Measurements from ENCODE around the gene ADPRM.

ADPRM gene, protein sequence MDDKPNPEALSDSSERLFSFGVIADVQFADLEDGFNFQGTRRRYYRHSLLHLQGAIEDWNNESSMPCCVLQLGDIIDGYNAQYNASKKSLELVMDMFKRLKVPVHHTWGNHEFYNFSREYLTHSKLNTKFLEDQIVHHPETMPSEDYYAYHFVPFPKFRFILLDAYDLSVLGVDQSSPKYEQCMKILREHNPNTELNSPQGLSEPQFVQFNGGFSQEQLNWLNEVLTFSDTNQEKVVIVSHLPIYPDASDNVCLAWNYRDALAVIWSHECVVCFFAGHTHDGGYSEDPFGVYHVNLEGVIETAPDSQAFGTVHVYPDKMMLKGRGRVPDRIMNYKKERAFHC

DNA sequence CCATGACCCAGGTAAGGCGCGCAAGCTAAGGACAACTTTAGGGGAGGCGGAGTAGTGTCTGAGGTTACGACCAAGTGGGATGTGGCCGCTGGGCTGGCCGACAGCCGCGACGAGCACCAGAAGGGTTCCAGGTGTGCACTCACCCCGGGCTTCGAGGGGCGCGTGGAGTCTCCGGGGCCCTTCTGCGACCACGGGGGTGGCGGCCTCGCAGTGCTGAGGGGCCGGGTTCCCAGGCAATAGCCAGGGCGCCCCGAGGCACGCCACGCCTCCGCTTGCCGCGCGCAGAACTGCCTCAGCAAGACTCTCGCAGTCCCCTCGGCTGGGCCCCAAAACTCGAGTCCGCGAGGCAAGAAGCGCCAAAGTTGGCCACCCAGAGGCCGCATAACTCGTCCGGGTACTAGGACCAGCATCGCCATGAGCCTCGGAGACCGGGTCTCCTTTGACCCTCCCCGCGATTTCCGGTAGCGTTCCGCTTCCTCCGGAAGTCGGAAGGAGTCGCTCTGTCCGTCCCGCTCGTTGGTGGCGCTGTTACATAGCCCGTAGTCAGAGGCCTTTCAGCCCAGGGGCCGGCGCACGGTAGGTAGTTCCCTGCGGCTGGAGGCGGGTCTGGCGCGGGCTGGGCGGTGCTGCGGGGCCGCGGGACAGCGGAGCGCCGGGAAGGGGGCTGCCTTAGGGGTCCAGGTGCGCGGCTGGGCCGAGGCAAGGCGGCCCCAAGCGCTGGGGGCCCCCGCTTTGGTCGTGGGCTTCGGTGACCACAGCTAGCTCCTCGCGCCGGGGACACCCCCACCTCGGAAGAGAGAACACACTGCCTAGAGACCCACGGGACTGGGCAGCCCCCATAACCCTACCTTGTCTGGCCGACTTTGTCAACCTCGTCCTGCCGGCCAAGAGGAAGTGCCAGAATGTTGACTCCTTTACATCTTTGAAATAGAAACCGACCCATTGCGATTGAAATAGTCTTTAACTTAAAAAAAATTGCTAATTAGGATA, at the start of gene ADPRM, which contains the start of gene SCO1:
Gene ADPRM, plus strand, starts transcription at position 503 of the 990 bp plus-strand sequence. CDS start 7,333 bp downstream, outside the sequence.
Gene SCO1, minus strand, starts transcription at position 442 of the 990 bp plus-strand sequence. Its CDS starts 26 bp downstream, at position 416.
- DNase-seq (ENCODE audit: low read depth, low spot score), result peak; percentile 93
- H3K4me3 ChIP-seq (ENCODE audit: low read depth, low read length), result peak within 1 kb of the TSS; percentile 86
- TF ChIP-seq, protein P1, sequence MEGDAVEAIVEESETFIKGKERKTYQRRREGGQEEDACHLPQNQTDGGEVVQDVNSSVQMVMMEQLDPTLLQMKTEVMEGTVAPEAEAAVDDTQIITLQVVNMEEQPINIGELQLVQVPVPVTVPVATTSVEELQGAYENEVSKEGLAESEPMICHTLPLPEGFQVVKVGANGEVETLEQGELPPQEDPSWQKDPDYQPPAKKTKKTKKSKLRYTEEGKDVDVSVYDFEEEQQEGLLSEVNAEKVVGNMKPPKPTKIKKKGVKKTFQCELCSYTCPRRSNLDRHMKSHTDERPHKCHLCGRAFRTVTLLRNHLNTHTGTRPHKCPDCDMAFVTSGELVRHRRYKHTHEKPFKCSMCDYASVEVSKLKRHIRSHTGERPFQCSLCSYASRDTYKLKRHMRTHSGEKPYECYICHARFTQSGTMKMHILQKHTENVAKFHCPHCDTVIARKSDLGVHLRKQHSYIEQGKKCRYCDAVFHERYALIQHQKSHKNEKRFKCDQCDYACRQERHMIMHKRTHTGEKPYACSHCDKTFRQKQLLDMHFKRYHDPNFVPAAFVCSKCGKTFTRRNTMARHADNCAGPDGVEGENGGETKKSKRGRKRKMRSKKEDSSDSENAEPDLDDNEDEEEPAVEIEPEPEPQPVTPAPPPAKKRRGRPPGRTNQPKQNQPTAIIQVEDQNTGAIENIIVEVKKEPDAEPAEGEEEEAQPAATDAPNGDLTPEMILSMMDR (IDR thresholded peaks at IDR 0.05; ENCODE audit: low read depth, low read length), result peak; percentile 59
- in situ Hi-C loops (cut with HindIII; ENCODE audit: low sequenced_read_pairs), result no loop called here

DNA sequence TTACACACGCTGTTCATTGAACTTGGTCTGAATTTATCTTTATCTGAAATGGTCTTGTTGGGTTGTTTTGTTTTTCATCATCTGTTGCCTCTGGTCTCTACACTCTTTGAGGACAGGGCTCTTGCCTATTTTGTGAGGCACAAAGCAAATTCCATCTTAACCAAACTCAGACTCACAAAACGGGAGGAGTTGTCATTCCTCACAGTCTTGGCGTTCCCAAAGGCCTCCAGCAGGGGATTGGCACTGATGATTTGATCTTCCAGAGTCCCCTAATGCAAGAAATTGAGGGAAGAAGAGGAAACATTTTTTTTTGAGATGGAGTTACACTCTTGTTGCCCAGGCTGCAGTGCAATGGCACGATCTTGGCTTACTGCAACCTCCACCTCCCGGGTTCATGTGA, 49.0 kb upstream of the ADPRM start:
- H3K4me3 ChIP-seq (ENCODE audit: low read depth, low read length), result no peak overlapping the region
- TF ChIP-seq, protein P1 (IDR thresholded peaks at IDR 0.05; ENCODE audit: low read depth, low read length), result no peak
- in situ Hi-C loops (cut with HindIII; ENCODE audit: low sequenced_read_pairs), result no loop called here
- no peak for DNase-seq (ENCODE audit: low read depth, low spot score)

DNA sequence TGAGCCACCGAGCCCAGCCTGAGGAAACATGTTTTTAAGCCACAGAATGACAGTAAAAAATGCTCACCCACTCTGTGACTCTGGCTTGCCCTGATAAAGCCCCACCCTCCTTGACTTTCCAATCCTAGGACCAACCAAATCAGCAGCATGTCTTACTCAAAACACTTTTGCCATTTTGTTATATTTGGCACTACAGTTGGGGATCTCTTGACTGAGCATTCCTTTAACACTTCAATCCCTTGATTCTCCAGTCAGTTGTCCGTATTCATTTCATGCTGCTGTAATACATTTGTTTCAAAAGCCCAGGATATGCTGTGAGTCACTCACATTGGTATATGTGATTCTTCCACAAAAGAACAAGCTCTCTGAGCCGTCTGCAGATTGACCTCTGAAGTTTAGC, 48.4 kb upstream of the ADPRM start:
- TF ChIP-seq, protein P1 (IDR thresholded peaks at IDR 0.05; ENCODE audit: low read depth, low read length), result no peak
- no peak overlapping the region for H3K4me3 ChIP-seq (ENCODE audit: low read depth, low read length)
- DNase-seq (ENCODE audit: low read depth, low spot score), result peak; percentile 4
- in situ Hi-C loops (cut with HindIII; ENCODE audit: low sequenced_read_pairs), result no loop called here

DNA sequence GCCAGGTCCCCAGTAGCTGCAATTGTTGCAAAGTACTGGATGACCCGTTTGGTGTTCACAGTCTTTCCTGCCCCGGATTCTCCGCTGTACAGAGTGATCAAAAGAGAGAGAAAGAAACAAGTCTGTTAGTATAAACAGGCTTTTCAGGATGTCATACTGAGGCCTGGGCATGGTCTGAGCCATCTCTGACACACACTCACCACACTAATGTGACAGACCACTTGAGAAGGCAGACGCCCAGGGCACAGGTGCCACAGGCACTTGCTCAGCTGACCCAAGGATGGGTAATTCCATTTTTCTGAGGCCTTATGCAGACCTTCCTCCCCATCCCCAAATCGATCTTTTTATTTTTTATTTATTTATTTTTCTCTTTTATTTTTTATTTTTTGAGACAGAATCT, 47.8 kb upstream of the ADPRM start:
- no peak overlapping the region for H3K4me3 ChIP-seq (ENCODE audit: low read depth, low read length)
- in situ Hi-C loops (cut with HindIII; ENCODE audit: low sequenced_read_pairs), result no loop called here
- TF ChIP-seq, protein P1 (IDR thresholded peaks at IDR 0.05; ENCODE audit: low read depth, low read length), result no peak
- no peak for DNase-seq (ENCODE audit: low read depth, low spot score)

DNA sequence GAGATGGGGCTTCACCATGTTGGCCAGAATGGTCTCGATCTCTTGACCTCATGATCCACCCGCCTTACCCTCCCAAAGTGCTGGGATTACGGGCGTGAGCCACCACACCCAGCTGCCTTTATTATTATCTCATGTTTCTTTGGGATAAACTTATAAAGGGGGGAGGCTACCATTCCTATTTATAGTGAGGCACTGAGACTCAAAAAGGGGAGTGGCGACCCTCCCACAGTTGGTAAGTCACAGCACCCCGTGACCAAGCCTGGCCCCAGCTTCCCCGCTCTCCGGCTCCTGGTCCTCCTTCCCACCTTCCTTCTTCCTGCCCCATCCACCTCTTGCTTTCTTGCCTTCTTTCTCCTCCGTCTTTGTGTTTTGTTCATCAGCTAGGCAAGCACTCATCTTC, 45.5 kb upstream of the ADPRM start:
- TF ChIP-seq, protein P1 (IDR thresholded peaks at IDR 0.05; ENCODE audit: low read depth, low read length), result no peak
- in situ Hi-C loops (cut with HindIII; ENCODE audit: low sequenced_read_pairs), result no loop called here
- DNase-seq (ENCODE audit: low read depth, low spot score), result no peak
- H3K4me3 ChIP-seq (ENCODE audit: low read depth, low read length), result no peak overlapping the region

DNA sequence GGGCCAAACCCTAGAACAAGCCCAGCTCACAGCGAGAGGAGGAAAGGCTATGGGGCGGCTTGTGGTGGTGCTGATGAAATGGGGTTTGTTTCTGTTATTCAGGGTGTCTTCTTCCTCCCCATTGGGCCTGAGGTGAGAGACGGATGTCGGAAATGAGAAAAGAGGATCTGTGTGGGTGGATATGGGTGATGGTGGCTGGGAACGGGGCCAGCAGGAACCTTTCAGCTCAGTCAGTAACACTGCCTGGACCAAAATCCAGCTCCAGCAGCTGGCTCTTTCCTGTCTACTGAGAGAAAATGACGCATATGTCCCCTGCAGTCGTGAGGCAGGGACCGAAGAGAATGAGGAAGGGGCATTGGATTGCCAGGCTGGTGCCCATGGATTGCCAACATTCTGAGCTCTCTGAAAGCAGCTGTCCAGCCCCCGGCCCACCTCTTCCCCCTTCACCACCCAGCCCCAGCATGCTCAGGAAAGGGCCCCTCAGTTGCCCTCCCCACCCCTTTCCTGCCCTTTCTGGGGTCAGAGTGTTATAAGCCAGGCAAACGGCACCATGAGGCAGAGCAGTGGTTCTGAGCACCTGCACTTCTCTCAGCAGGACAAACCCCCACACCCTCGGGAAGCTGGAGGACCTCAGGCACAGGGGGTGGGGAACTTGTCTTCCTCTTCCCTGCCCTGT, 44.3 kb upstream of the ADPRM start:
- H3K4me3 ChIP-seq (ENCODE audit: low read depth, low read length), result no peak overlapping the region
- in situ Hi-C loops (cut with HindIII; ENCODE audit: low sequenced_read_pairs), result no loop called here
- no peak for DNase-seq (ENCODE audit: low read depth, low spot score)
- TF ChIP-seq, protein P1 (IDR thresholded peaks at IDR 0.05; ENCODE audit: low read depth, low read length), result no peak
